Endothelial cell of umbilical vein (primary cell): ENCODE results near the gene LY9. TPM values are rescaled to one million over a fixed set of nuclear protein-coding genes. Genes with fewer than 3 reads are reported as not detected.

ENCODE experiments used
- BruUV-seq: library from RNA; stranded (reverse); fragments of 400-500 nt; replicated peaks from 2 replicates; lab custom pipeline; 2021; lab: Mats Ljungman, UMichigan
- CTCF ChIA-PET: fragments of 300-600, 350-600 bp; sonication (Branson Sonifier 250); formaldehyde crosslinking; loops from one replicate; lab custom pipeline; 2021; ENCODE audit warnings: antibody characterized with exemption, inconsistent platforms; lab: Charles Lee
- POLR2A ChIA-PET: fragments of 300-600, 350-600 bp; sonication (Branson Sonifier 250); formaldehyde crosslinking; loops from one replicate; lab custom pipeline; 2021; ENCODE audit warnings: antibody characterized with exemption, inconsistent platforms; lab: Charles Lee
- DNase-seq: peaks from one replicate; pipeline ENCODE4 v3.0.0-alpha.2; 2011; ENCODE audit warnings: low read depth, low spot score
- FAIRE-seq: peaks from 2 replicates; lab custom pipeline; 2011; peaks lifted over from hg19 to GRCh38; lab: Jason Lieb, UNC
- H2AFZ ChIP-seq: 2 replicates; pipeline ENCODE4 v1.6.0; 2012; ENCODE audit warnings: low read depth, low read length, control low read depth, inconsistent platforms
- H3K27ac ChIP-seq: 2 replicates; pipeline ENCODE4 v1.5.1; 2011; ENCODE audit warnings: low read depth, mild to moderate bottlenecking, control low read depth, low read length, moderate library complexity; ENCODE audit not compliant: insufficient read depth
- H3K27me3 ChIP-seq, 2 experiments: 2 replicates each; pipeline versions ENCODE4 v1.6.0 to v1.6.1; 2011; ENCODE audit warnings: low read length in 2 of 2, mixed read lengths in 1 of 2; ENCODE audit not compliant: control insufficient read depth in 2 of 2, insufficient read depth in 2 of 2
- H3K36me3 ChIP-seq, 2 experiments: 2 replicates in 1 of 2; 3 replicates in 1 of 2; pipeline ENCODE4 v1.5.1; 2011; ENCODE audit warnings: low read length in 2 of 2, mild to moderate bottlenecking in 1 of 2, moderate library complexity in 1 of 2; ENCODE audit not compliant: control insufficient read depth in 2 of 2, insufficient read depth in 2 of 2; ENCODE audit errors: extremely low read depth in 1 of 2
- H3K4me1 ChIP-seq: 3 replicates; pipeline ENCODE4 v1.5.1; 2011; ENCODE audit warnings: mild to moderate bottlenecking, low read length; ENCODE audit not compliant: control insufficient read depth, insufficient read depth; ENCODE audit errors: extremely low read depth
- H3K4me2 ChIP-seq: 2 replicates; pipeline ENCODE4 v1.6.1; 2011; ENCODE audit warnings: low read length, control low read depth, mixed read lengths; ENCODE audit not compliant: insufficient read depth
- H3K4me3 ChIP-seq, 3 experiments: fragments of 200-600 bp in 1 of 3; sonication (generic), shearing (Covaris generic) in 1 of 3; replicated peaks in 1 of 3; 2 replicates each; pipeline ENCODE4 v1.5.1; 2011 to 2016; ENCODE audit warnings: control low read depth in 3 of 3, low read length in 3 of 3, mild to moderate bottlenecking in 2 of 3, inconsistent platforms in 1 of 3, low read depth in 1 of 3, moderate library complexity in 1 of 3; ENCODE audit not compliant: insufficient read depth in 1 of 3
- H3K79me2 ChIP-seq: 2 replicates; pipeline ENCODE4 v1.6.0; 2012; ENCODE audit warnings: low read length, inconsistent platforms; ENCODE audit not compliant: control insufficient read depth, insufficient read depth
- H3K9ac ChIP-seq: replicated peaks from 2 replicates; pipeline ENCODE3; 2011; ENCODE audit warnings: low read length, control low read depth; ENCODE audit not compliant: insufficient read depth; ENCODE audit errors: extremely low read depth
- H3K9me1 ChIP-seq: replicated peaks from 3 replicates; pipeline ENCODE4 v1.6.0; 2011; ENCODE audit warnings: mild to moderate bottlenecking, low read length; ENCODE audit not compliant: control insufficient read depth, insufficient read depth; ENCODE audit errors: extremely low read depth
- H3K9me3 ChIP-seq: replicated peaks from 2 replicates; pipeline ENCODE4 v1.5.1; 2012; ENCODE audit warnings: low read length, inconsistent platforms; ENCODE audit not compliant: control insufficient read depth, insufficient read depth
- H4K20me1 ChIP-seq: replicated peaks from 2 replicates; pipeline ENCODE3; 2011; ENCODE audit warnings: mild to moderate bottlenecking, low read length; ENCODE audit not compliant: control insufficient read depth, insufficient read depth; ENCODE audit errors: extremely low read depth
- CTCF ChIP-seq, 2 donors: IDR thresholded peaks; 1 replicate in 1 of 2; 2 replicates in 1 of 2; pipeline ENCODE4 v1.5.1; 2011; ENCODE audit warnings: low read length in 2 of 2, mild to moderate bottlenecking in 2 of 2, moderate library complexity in 2 of 2, control low read depth in 1 of 2, inconsistent platforms in 1 of 2, low read depth in 1 of 2; ENCODE audit not compliant: insufficient read depth in 1 of 2; ENCODE audit errors: extremely low read depth in 1 of 2
- JUN ChIP-seq: IDR thresholded peaks from 2 replicates; pipeline ENCODE4 v1.6.1; 2011; ENCODE audit warnings: borderline replicate concordance, low read depth; ENCODE audit not compliant: insufficient read length, insufficient read depth
- POLR2A ChIP-seq: IDR thresholded peaks from 2 replicates; pipeline ENCODE4 v1.6.1; 2012; ENCODE audit warnings: low read depth, mild to moderate bottlenecking, control low read depth, low read length
- dilution Hi-C: fragments of 300-500 bp; cut with MboI; formaldehyde crosslinking; loops from one replicate; pipeline ENCODE4 v1.15.0; 2019; ENCODE audit warnings: low sequenced_read_pairs; ENCODE audit not compliant: extremely low pct_ligation_motif_present
- intact Hi-C: fragments of 100-400 bp; cut with micrococcal nuclease; formaldehyde crosslinking; loops from one replicate; pipeline ENCODE4 v1.10.0; 2022
- polyA plus RNA-seq, 4 experiments: library from polyadenylated mRNA; depleted of rRNA in 3 of 4; stranded (reverse) in 3 of 4; unstranded in 1 of 4; fragments of >200 nt; gene quantifications; 2 replicates each; pipeline versions ENCODE4 v1.2.1 to v1.2.3, GENCODE V29; 2011 to 2012; ENCODE audit warnings: missing spikeins in 1 of 4
- total RNA-seq: library from RNA; stranded (reverse); gene quantifications from 2 replicates; pipeline ENCODE4 v1.2.3, GENCODE V29; 2021

Gene LY9
- total and polyA plus RNA-seq, 2 donors (not counting 3 experiments of a cell fraction or from before 2014, with no cell fraction given), result not detected

- H3K36me3 ChIP-seq, result no peaks in the 10 kb centered on the region
- FAIRE-seq, result no peak
- dilution Hi-C loops, result no loop called here
- TF ChIP-seq CTCF (IDR thresholded peaks at IDR 0.05; ENCODE audit: extremely low read depth in 1 of 2, insufficient read depth in 1 of 2, low read depth in 1 of 2, low read length in 2 of 2), result no peak
- no peaks in the 10 kb centered on the region for H3K27me3 ChIP-seq
- intact Hi-C loops, result no loop called here
- no peaks in the 10 kb centered on the region for H3K9me1 ChIP-seq
- H4K20me1 ChIP-seq, result no peaks in the 10 kb centered on the region
- H3K9ac ChIP-seq, result no peak overlapping the region
- CTCF ChIA-PET, result interaction anchor here (0.7 to 1.0 kb wide), 2 partner anchors 11 to 66 kb away, joined by 3 read pairs; no protein-coding TSS in a partner anchor
- H3K27ac ChIP-seq, result no peak overlapping the region
- no peaks in the 10 kb centered on the region for H3K9me3 ChIP-seq
- no peaks in the 10 kb centered on the region for H3K79me2 ChIP-seq
- no peaks in the 10 kb centered on the region for H3K4me1 ChIP-seq
- no peak overlapping the region for H3K4me2 ChIP-seq
- no peak overlapping the region for H3K4me3 ChIP-seq
- BruUV-seq, result no TSS peak
- DNase-seq, result no peak
- POLR2A ChIA-PET, result no interaction called here
- no peak overlapping the region for H2AFZ ChIP-seq
Observed at GRCh38 chr1:160846281-160846680, 50.3 kb downstream of the LY9 start.

- no TSS peak for BruUV-seq
- POLR2A ChIA-PET, result no interaction called here
- dilution Hi-C loops (no loop called here), intact Hi-C loops (no loop called here)
- Histone ChIP-seq H3K79me2 (no peaks in the 10 kb centered on the region), H2AFZ (no peak overlapping the region), H3K9me1 (no peaks in the 10 kb centered on the region), H3K4me2 (no peak overlapping the region), H3K4me3 (no peak overlapping the region), H4K20me1 (no peaks in the 10 kb centered on the region), H3K9me3 (no peaks in the 10 kb centered on the region), H3K27me3 (no peaks in the 10 kb centered on the region), H3K36me3 (no peaks in the 10 kb centered on the region), H3K9ac (no peak overlapping the region), H3K4me1 (no peaks in the 10 kb centered on the region), H3K27ac (no peak overlapping the region)
- TF ChIP-seq JUN, result no peak
- TF ChIP-seq POLR2A, result no peak
- FAIRE-seq (no peak), DNase-seq (no peak)
- CTCF ChIA-PET, result interaction anchor here (1.2 kb wide), 1 partner anchor 33 kb away, joined by 3 read pairs; no protein-coding TSS in a partner anchor
Observed at GRCh38 chr1:160850541-160850940, 54.6 kb downstream of the LY9 start.
